Testis (tissue), 3 donors: ENCODE data around the gene VWC2L. TPM values are rescaled to one million over a fixed set of nuclear protein-coding genes. Genes with fewer than 3 reads are reported as not detected.

ENCODE experiments used
- DNase-seq: peaks from one replicate; pipeline ENCODE4 v3.0.0-alpha.2; 2019
- H3K27ac ChIP-seq, 2 donors: fragments of 200-600 bp; sonication (generic); one replicate each; pipeline ENCODE4 v1.5.1; 2019
- H3K27me3 ChIP-seq: fragments of 200-600 bp; sonication (generic); one replicate; pipeline ENCODE4 v1.5.1; 2019
- H3K36me3 ChIP-seq: fragments of 200-600 bp; sonication (generic); one replicate; pipeline ENCODE4 v1.5.1; 2017; ENCODE audit warnings: low read depth; ENCODE audit errors: missing control alignments
- H3K4me1 ChIP-seq: fragments of 200-600 bp; sonication (generic); one replicate; pipeline ENCODE4 v1.5.1; 2019
- H3K4me3 ChIP-seq, 2 donors: fragments of 200-600 bp; sonication (generic); one replicate each; pipeline ENCODE4 v1.5.1; 2017 to 2019
- H3K9me3 ChIP-seq: fragments of 200-600 bp; sonication (generic); one replicate; pipeline ENCODE4 v1.5.1; 2017
- POLR2A ChIP-seq: fragments of 450-650 bp; IDR thresholded peaks from one replicate; pipeline ENCODE4 v1.6.1; 2017; ENCODE audit warnings: antibody characterized with exemption, mild to moderate bottlenecking, moderate library complexity
- WGBS, 2 donors: methylation state at CpG; one replicate each; pipeline ENCODE4 v1.1.5; 2018; 5-methylcytosine and 5-hydroxymethylcytosine counted together
- intact Hi-C: fragments of 100-400 bp; cut with DNase I; formaldehyde crosslinking; loops from one replicate; pipeline ENCODE4 v1.15.1; 2023; ENCODE audit warnings: low total_unique reads
- polyA plus RNA-seq: library from polyadenylated mRNA; stranded (reverse); fragments of 350-450 nt; fragmentation: Illumina TruSeq; extraction: RNeasy Lipid Tissue Mini Kit (QIAGEN cat#74804); gene quantifications from one replicate; pipeline ENCODE4 v1.2.3, GENCODE V29; 2014; ENCODE audit warnings: low read depth, low replicate concordance; ENCODE audit not compliant: insufficient read depth
- total RNA-seq, 2 donors: library from RNA; depleted of rRNA; stranded (reverse); fragments of >200 nt; gene quantifications; one replicate each; pipeline ENCODE4 v1.2.3, GENCODE V29; 2016
- TF ChIP-seq, protein P1 (sequence below), 3 experiments: fragments of 450-650 bp in 2 of 3; fragments of 200-600 bp in 1 of 3; sonication (generic) in 1 of 3; IDR thresholded peaks; one replicate each; pipeline ENCODE4 v1.5.1; 2016 to 2019; ENCODE audit warnings: antibody characterized with exemption in 3 of 3, mild to moderate bottlenecking in 2 of 3, moderate library complexity in 1 of 3

Gene VWC2L
- total and polyA plus RNA-seq, 3 donors from 2014 or later, result 0.13 to 1.6 (median 0.87) TPM

- H3K4me3 ChIP-seq, result no peak overlapping the region
- WGBS, 2 donors, result 68 to 73% methylated on average over 7 of the region's 7 CpGs
- H3K27ac ChIP-seq, result no peak overlapping the region
- H3K36me3 ChIP-seq, result no peaks in the 10 kb centered on the region
- no peak for DNase-seq
- H3K27me3 ChIP-seq, result no peaks in the 10 kb centered on the region
- intact Hi-C loops, result no loop called here
- TF ChIP-seq, protein P1, sequence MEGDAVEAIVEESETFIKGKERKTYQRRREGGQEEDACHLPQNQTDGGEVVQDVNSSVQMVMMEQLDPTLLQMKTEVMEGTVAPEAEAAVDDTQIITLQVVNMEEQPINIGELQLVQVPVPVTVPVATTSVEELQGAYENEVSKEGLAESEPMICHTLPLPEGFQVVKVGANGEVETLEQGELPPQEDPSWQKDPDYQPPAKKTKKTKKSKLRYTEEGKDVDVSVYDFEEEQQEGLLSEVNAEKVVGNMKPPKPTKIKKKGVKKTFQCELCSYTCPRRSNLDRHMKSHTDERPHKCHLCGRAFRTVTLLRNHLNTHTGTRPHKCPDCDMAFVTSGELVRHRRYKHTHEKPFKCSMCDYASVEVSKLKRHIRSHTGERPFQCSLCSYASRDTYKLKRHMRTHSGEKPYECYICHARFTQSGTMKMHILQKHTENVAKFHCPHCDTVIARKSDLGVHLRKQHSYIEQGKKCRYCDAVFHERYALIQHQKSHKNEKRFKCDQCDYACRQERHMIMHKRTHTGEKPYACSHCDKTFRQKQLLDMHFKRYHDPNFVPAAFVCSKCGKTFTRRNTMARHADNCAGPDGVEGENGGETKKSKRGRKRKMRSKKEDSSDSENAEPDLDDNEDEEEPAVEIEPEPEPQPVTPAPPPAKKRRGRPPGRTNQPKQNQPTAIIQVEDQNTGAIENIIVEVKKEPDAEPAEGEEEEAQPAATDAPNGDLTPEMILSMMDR (IDR thresholded peaks at IDR 0.05), result no peak
- TF ChIP-seq POLR2A, result no peak
- no peaks in the 10 kb centered on the region for H3K4me1 ChIP-seq
- no peaks in the 10 kb centered on the region for H3K9me3 ChIP-seq
These were observed 164.6 kb downstream of the VWC2L start for GRCh38 chr2:214575465-214575864.

GRCh38 chr2:214577769-214578168, 166.9 kb downstream of the VWC2L start:
- 86 to 90% methylated on average over 6 of the region's 6 CpGs for WGBS, 2 donors
- no peaks in the 10 kb centered on the region for H3K9me3 ChIP-seq
- intact Hi-C loops, result no loop called here
- no peaks in the 10 kb centered on the region for H3K36me3 ChIP-seq
- no peak overlapping the region for H3K4me3 ChIP-seq
- no peaks in the 10 kb centered on the region for H3K27me3 ChIP-seq
- H3K4me1 ChIP-seq, result no peaks in the 10 kb centered on the region
- DNase-seq, result no peak
- TF ChIP-seq, protein P1 (IDR thresholded peaks at IDR 0.05), result no peak
- TF ChIP-seq POLR2A, result no peak
- H3K27ac ChIP-seq, result no peak overlapping the region

- Histone ChIP-seq H3K4me3 (no peak overlapping the region), H3K9me3 (no peaks in the 10 kb centered on the region), H3K36me3 (no peaks in the 10 kb centered on the region), H3K4me1 (no peaks in the 10 kb centered on the region), H3K27ac (no peak overlapping the region), H3K27me3 (no peaks in the 10 kb centered on the region)
- TF ChIP-seq, protein P1 (IDR thresholded peaks at IDR 0.05), result no peak
- no peak for TF ChIP-seq POLR2A
- DNase-seq, result no peak
- intact Hi-C loops, result no loop called here
- WGBS, 2 donors, result 59 to 64% methylated on average over 4 of the region's 4 CpGs
These were observed 167.6 kb downstream of the VWC2L start for GRCh38 chr2:214578442-214578841.

- Histone ChIP-seq H3K27me3 (no peaks in the 10 kb centered on the region), H3K36me3 (no peaks in the 10 kb centered on the region), H3K9me3 (no peaks in the 10 kb centered on the region), H3K27ac (no peak overlapping the region), H3K4me3 (no peak overlapping the region), H3K4me1 (no peaks in the 10 kb centered on the region)
- DNase-seq, result no peak
- WGBS, 2 donors, result 76 to 77% methylated on average over 6 of the region's 6 CpGs
- intact Hi-C loops, result no loop called here
- no peak for TF ChIP-seq POLR2A
- TF ChIP-seq, protein P1 (IDR thresholded peaks at IDR 0.05), result no peak
These were observed 168.2 kb downstream of the VWC2L start for GRCh38 chr2:214579035-214579434.

DNA sequence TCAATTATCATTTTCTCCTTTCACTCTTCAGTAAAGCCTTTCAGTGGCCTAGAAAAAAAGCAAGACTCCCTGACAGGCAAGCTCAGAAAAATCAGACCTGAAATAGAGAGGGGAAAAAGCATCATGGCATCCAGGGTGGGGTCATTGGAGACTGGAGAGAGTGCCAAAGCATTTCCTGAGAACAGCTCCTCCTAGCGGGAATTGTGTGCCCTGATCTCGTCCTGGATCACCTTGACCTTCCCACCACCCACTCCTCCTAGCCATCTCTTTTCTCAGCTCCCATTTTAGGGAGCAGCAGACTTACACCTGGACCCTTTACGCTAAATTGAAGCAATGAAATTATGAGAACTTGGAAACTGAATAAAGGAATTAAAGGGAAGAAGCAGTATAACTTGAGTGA, 176.6 kb downstream of the VWC2L start:
- no peak for TF ChIP-seq POLR2A
- TF ChIP-seq, protein P1 (IDR thresholded peaks at IDR 0.05), result no peak
- Histone ChIP-seq H3K4me1 (no peaks in the 10 kb centered on the region), H3K27ac (no peak overlapping the region), H3K27me3 (no peaks in the 10 kb centered on the region), H3K9me3 (no peaks in the 10 kb centered on the region), H3K4me3 (no peak overlapping the region), H3K36me3 (no peaks in the 10 kb centered on the region)
- intact Hi-C loops, result no loop called here
- DNase-seq, result no peak
- 60 to 70% methylated on average over 3 of the region's 3 CpGs for WGBS, 2 donors
